MM.1S (cell line): Measurements from ENCODE around the gene ZDHHC11.

Source experiments
- CTCF ChIP-seq: fragments of 300-600 bp; sonication (generic); IDR thresholded peaks from 2 replicates; pipeline ENCODE4 v1.5.1; 2016; ENCODE audit warnings: antibody characterized with exemption, low read length, mixed read lengths
- EZH2phosphoT487 ChIP-seq: fragments of 300-600 bp; sonication (generic); IDR thresholded peaks from 2 replicates; pipeline ENCODE4 v1.6.1; 2018; ENCODE audit warnings: antibody characterized with exemption, low read length

DNA sequence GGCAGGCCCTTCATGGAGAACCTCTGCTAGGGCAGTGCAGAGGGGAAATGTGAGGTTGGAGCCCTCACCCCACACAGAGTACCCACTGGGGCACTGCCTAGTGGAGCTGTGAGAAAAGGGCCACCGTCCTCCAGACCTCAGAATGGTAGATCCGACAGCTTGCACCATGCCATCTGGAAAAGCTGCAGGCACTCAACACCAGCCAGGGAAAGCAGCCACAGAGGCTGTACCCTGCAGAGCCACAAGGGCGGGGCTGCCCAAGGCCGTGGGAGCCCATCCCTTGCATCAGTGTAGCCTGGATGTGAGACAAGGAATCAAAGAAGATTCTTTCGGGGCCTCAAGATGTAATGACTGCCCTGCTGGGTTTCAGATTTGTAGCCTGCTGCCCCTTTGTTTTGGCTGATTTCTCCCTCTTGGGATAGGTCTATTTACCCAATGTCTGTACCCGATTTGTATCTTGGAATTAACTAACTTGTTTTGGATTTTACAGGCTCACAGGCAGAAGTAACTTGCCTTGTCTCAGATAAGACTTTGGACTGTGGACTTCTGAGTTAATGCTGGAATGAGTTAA lies 16.6 kb upstream of the ZDHHC11 start:
- TF ChIP-seq CTCF (no peak), EZH2phosphoT487 (no peak)
